Psoas muscle (tissue), 8 donors: ENCODE data around the gene DNAJC17. TPM values are rescaled to one million over a fixed set of nuclear protein-coding genes. Genes with fewer than 3 reads are reported as not detected.

ENCODE experiments used
- ATAC-seq, 4 donors: fragments of 200-7000 bp; cut with Tn5 transposase; one replicate each; pipeline ENCODE4 v1.9.1; 2020; ENCODE audit warnings: moderate library complexity in 3 of 4, mild to moderate bottlenecking in 2 of 4
- DNase-seq, 2 donors: peaks; one replicate each; pipeline ENCODE4 v3.0.0-alpha.2; 2020
- H3K27ac ChIP-seq: fragments of 200-600 bp; one replicate; pipeline ENCODE4 v1.8.0; 2022
- H3K27me3 ChIP-seq, 3 donors: fragments of 200-600 bp in 1 of 3; one replicate each; pipeline versions ENCODE4 v1.6.1 to v1.8.0; 2013 to 2022; ENCODE audit warnings: low read length in 2 of 3, mild to moderate bottlenecking in 2 of 3, moderate library complexity in 1 of 3; ENCODE audit not compliant: insufficient read depth in 3 of 3
- H3K36me3 ChIP-seq, 2 donors: fragments of 200-600 bp in 1 of 2; one replicate each; pipeline versions ENCODE4 v1.6.1 to v1.8.0; 2013 to 2022; ENCODE audit warnings: low read depth in 1 of 2, mild to moderate bottlenecking in 1 of 2, moderate library complexity in 1 of 2; ENCODE audit not compliant: insufficient read depth in 1 of 2
- H3K4me1 ChIP-seq: fragments of 200-600 bp; one replicate; pipeline ENCODE4 v1.8.0; 2022
- H3K4me3 ChIP-seq: fragments of 200-600 bp; one replicate; pipeline ENCODE4 v1.8.0; 2022; ENCODE audit warnings: mild to moderate bottlenecking
- H3K9me3 ChIP-seq: fragments of 200-600 bp; one replicate; pipeline ENCODE4 v1.8.0; 2022
- CTCF ChIP-seq: fragments of 200-600 bp; IDR thresholded peaks from one replicate; pipeline ENCODE4 v1.8.0; 2022; ENCODE audit warnings: antibody characterized with exemption
- WGBS, 3 donors: extraction: QIAGEN DNeasy Blood & Tissue Kit; methylation state at CpG; one replicate each; pipeline versions ENCODE4 v1.1.6 to v1.1.7; 2013; 5-methylcytosine and 5-hydroxymethylcytosine counted together
- intact Hi-C, 2 donors: fragments of 100-400 bp; cut with DNase I; formaldehyde crosslinking; loops; one replicate each; pipeline versions ENCODE4 v1.11.0 to v1.14.2; 2022
- polyA plus RNA-seq, 3 donors: library from polyadenylated mRNA; stranded (reverse); fragments of 200-250 nt; gene quantifications; one replicate each; pipeline ENCODE4 v1.2.3, GENCODE V29; 2013
- total RNA-seq, 4 donors: library from RNA; stranded (reverse); fragmentation: NEBNext Ultra II Directional in 2 of 4; extraction: Animal tissue kit (Norgen Biotek cat#: 25700) in 2 of 4; gene quantifications; one replicate each; pipeline versions ENCODE4 v1.2.1 to v1.2.4, GENCODE V29; 2021 to 2023
- donor health status: healthy with polysubstance abuse.
- donor health status: DM: no; HTN: no; CAD: no; lungs with moderate emphysema.
- donor health status: Bipolar disorder and iron deficiency.
- donor health status: healthy.
- donor health status: DM: yes; HTN: yes; CAD: no.
- donor health status: DM: no; HTN: no; CAD: no.
- donor health status: DM: no; HTN: no; CAD: no.
- donor health status: DM: yes; HTN: yes; CAD: no.

Gene DNAJC17
- total and polyA plus RNA-seq, 7 donors, result 8.9 to 32.4 (median 16.6) TPM

GRCh38 chr15:40722934-40723333 is 84.3 kb downstream of the DNAJC17 start:
- no peak for TF ChIP-seq CTCF
- Histone ChIP-seq H3K36me3 (no peaks in the 10 kb centered on the region), H3K4me1 (no peaks in the 10 kb centered on the region), H3K9me3 (no peaks in the 10 kb centered on the region), H3K27me3 (no peaks in the 10 kb centered on the region), H3K27ac (no peak overlapping the region), H3K4me3 (no peak overlapping the region)
- intact Hi-C loops, result no loop called here
- 90 to 94% (median 92%) methylated on average over 2 of the region's 2 CpGs for WGBS, 3 donors
- DNase-seq, result no peak
- no peak for ATAC-seq

- H3K27me3 ChIP-seq, result no peaks in the 10 kb centered on the region
- no peak for TF ChIP-seq CTCF
- no peak for DNase-seq
- no peaks in the 10 kb centered on the region for H3K9me3 ChIP-seq
- H3K4me3 ChIP-seq, result no peak overlapping the region
- no peak for ATAC-seq
- 89 to 94% (median 89%) methylated on average over 4 of the region's 4 CpGs for WGBS, 3 donors
- no peaks in the 10 kb centered on the region for H3K36me3 ChIP-seq
- H3K4me1 ChIP-seq, result no peaks in the 10 kb centered on the region
- intact Hi-C loops, result no loop called here
- H3K27ac ChIP-seq, result no peak overlapping the region
Measured at GRCh38 chr15:40722354-40722753, 84.9 kb downstream of the DNAJC17 start.

- no peaks in the 10 kb centered on the region for H3K4me1 ChIP-seq
- H3K27me3 ChIP-seq, result no peaks in the 10 kb centered on the region
- ATAC-seq (no peak), DNase-seq (no peak)
- H3K9me3 ChIP-seq, result no peaks in the 10 kb centered on the region
- WGBS, 3 donors, result 80 to 86% (median 86%) methylated on average over 1 of the region's 1 CpG
- H3K4me3 ChIP-seq, result no peak overlapping the region
- intact Hi-C loops, result no loop called here
- no peaks in the 10 kb centered on the region for H3K36me3 ChIP-seq
- H3K27ac ChIP-seq, result no peak overlapping the region
- TF ChIP-seq CTCF, result no peak
Measured at GRCh38 chr15:40721701-40722100, 85.6 kb downstream of the DNAJC17 start.

- H3K27ac ChIP-seq, result no peak overlapping the region
- no peak for ATAC-seq
- H3K4me1 ChIP-seq, result no peaks in the 10 kb centered on the region
- intact Hi-C loops, result no loop called here
- TF ChIP-seq CTCF, result no peak
- H3K4me3 ChIP-seq, result no peak overlapping the region
- WGBS, 3 donors, result 96 to 98% (median 97%) methylated on average over 6 of the region's 6 CpGs
- no peaks in the 10 kb centered on the region for H3K9me3 ChIP-seq
- no peaks in the 10 kb centered on the region for H3K27me3 ChIP-seq
- H3K36me3 ChIP-seq, result no peaks in the 10 kb centered on the region
- no peak for DNase-seq
Measured at GRCh38 chr15:40716165-40716564, 91.1 kb downstream of the DNAJC17 start.

Other genes with a start within 250 kb of the DNAJC17 start
- gene CCDC32, start 242.4 kb downstream of the DNAJC17 start, total RNA-seq, result 10 to 100 TPM in 3 of 4 donors, 1 to 10 TPM in 1; 9.3 to 23.6 (median 19.8) TPM
- gene CCDC32, start 242.4 kb downstream of the DNAJC17 start, polyA plus RNA-seq, result 10 to 100 TPM; 24.8 to 54.9 (median 38.5) TPM
- 10 to 100 TPM in 3 of 4 donors, 1 to 10 TPM in 1; 8.7 to 12.5 (median 11.0) TPM for gene RPUSD2, start 238.2 kb downstream of the DNAJC17 start, total RNA-seq
- 10 to 100 TPM in 2 of 3 donors, 1 to 10 TPM in 1; 9.4 to 10.9 (median 10.3) TPM for gene RPUSD2, start 238.2 kb downstream of the DNAJC17 start, polyA plus RNA-seq
- gene KNL1, start 213.2 kb downstream of the DNAJC17 start, total RNA-seq, result under 1 TPM in 3 of 4 donors, not detected in 1; 0.04 to 0.50 (median 0.49) TPM
- gene KNL1, start 213.2 kb downstream of the DNAJC17 start, polyA plus RNA-seq, result under 1 TPM in 2 of 3 donors, not detected in 1; 0.03 to 0.18 TPM
- 1 to 10 TPM in 1 of 4 donors, under 1 TPM in 3; 0.41 to 1.5 (median 0.56) TPM for gene RAD51, start 112.3 kb downstream of the DNAJC17 start, total RNA-seq
- gene RAD51, start 112.3 kb downstream of the DNAJC17 start, polyA plus RNA-seq, result under 1 TPM; 0.29 to 0.93 (median 0.90) TPM
- 10 to 100 TPM; 17.1 to 20.1 (median 18.6) TPM for gene RMDN3, start 52.2 kb downstream of the DNAJC17 start, total RNA-seq
- 10 to 100 TPM; 11.1 to 30.9 (median 20.2) TPM for gene RMDN3, start 52.2 kb downstream of the DNAJC17 start, polyA plus RNA-seq
- 1 to 10 TPM; 1.5 to 4.9 (median 2.9) TPM for gene GCHFR, start 43.4 kb downstream of the DNAJC17 start, total RNA-seq
- 1 to 10 TPM; 4.3 to 6.7 (median 5.0) TPM for gene GCHFR, start 43.4 kb downstream of the DNAJC17 start, polyA plus RNA-seq
- not detected for gene C15orf62, start 37.5 kb downstream of the DNAJC17 start, total RNA-seq
- under 1 TPM; 0.05 to 0.19 (median 0.07) TPM for gene C15orf62, start 37.5 kb downstream of the DNAJC17 start, polyA plus RNA-seq
- 10 to 100 TPM in 2 of 4 donors, 1 to 10 TPM in 2; 9.1 to 12.4 (median 10.8) TPM for gene ZFYVE19, start 384 bp downstream of the DNAJC17 start, total RNA-seq
- 10 to 100 TPM; 16.9 to 31.5 (median 25.4) TPM for gene ZFYVE19, start 384 bp downstream of the DNAJC17 start, polyA plus RNA-seq
- not detected for gene PPP1R14D, start 21.2 kb upstream of the DNAJC17 start, total RNA-seq
- not detected for gene PPP1R14D, start 21.2 kb upstream of the DNAJC17 start, polyA plus RNA-seq
- gene SPINT1, start 36.6 kb upstream of the DNAJC17 start, total RNA-seq, result under 1 TPM; 0.19 to 0.54 (median 0.24) TPM
- gene SPINT1, start 36.6 kb upstream of the DNAJC17 start, polyA plus RNA-seq, result under 1 TPM; 0.03 to 0.19 (median 0.17) TPM
- not detected for gene RHOV, start 66.8 kb upstream of the DNAJC17 start, total RNA-seq
- gene RHOV, start 66.8 kb upstream of the DNAJC17 start, polyA plus RNA-seq, result under 1 TPM in 2 of 3 donors, not detected in 1; 0.10 to 0.23 TPM
- gene VPS18, start 87.0 kb upstream of the DNAJC17 start, total RNA-seq, result 10 to 100 TPM in 3 of 4 donors, 1 to 10 TPM in 1; 8.1 to 20.5 (median 16.3) TPM
- gene VPS18, start 87.0 kb upstream of the DNAJC17 start, polyA plus RNA-seq, result 10 to 100 TPM in 2 of 3 donors, 1 to 10 TPM in 1; 8.4 to 16.9 (median 12.3) TPM
- gene DLL4, start 121.9 kb upstream of the DNAJC17 start, total RNA-seq, result 10 to 100 TPM in 1 of 4 donors, 1 to 10 TPM in 3; 7.2 to 13.1 (median 9.2) TPM
- 1 to 10 TPM; 4.0 to 6.1 (median 6.0) TPM for gene DLL4, start 121.9 kb upstream of the DNAJC17 start, polyA plus RNA-seq
- 100 to 1,000 TPM in 2 of 4 donors, 10 to 100 TPM in 1, 1 to 10 TPM in 1; 3.7 to 243 (median 96.3) TPM for gene CHAC1, start 146.0 kb upstream of the DNAJC17 start, total RNA-seq
- gene CHAC1, start 146.0 kb upstream of the DNAJC17 start, polyA plus RNA-seq, result 100 to 1,000 TPM in 1 of 3 donors, 10 to 100 TPM in 2; 14.0 to 129 (median 49.0) TPM